ENCODE measurements around the gene TGM2.
A peak's percentile ranks its signal among the peaks of the same experiment; 100 is the strongest.

TGM2 gene

GRCh38 chr20:38159957-38160756 is 4.9 kb downstream of the TGM2 start:
- no peak for DNase-seq

GRCh38 chr20:38159566-38159956 is 5.5 kb downstream of the TGM2 start:
- no peak for DNase-seq

GRCh38 chr20:38158701-38159351 is 6.2 kb downstream of the TGM2 start:
- no peak for DNase-seq

GRCh38 chr20:38157635-38158495 is 7.2 kb downstream of the TGM2 start:
- no peak for DNase-seq

- DNase-seq, result no peak
Measured at GRCh38 chr20:38156888-38157634, 8.0 kb downstream of the TGM2 start.

DNA sequence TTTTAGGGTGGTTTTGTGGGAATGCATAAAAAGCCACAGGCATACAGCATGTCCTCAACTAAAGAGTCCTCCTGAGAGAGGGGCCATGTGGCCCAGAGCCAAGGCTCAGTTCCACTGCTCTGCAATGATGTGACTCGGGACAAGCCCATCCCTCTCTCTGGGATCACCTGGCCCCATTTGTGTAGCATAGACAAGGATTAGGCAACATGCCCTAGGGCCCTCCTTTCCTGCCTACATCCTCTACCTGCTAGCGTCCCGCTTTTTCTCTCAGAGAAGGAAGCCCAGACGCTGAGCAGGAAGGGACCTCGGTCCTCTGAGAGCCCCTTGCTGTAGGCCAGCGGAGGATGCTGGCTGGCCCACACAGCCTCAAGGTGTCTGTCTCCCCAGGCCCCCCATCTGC is 8.8 kb downstream of the TGM2 start:
- DNase-seq, result no peak

DNA sequence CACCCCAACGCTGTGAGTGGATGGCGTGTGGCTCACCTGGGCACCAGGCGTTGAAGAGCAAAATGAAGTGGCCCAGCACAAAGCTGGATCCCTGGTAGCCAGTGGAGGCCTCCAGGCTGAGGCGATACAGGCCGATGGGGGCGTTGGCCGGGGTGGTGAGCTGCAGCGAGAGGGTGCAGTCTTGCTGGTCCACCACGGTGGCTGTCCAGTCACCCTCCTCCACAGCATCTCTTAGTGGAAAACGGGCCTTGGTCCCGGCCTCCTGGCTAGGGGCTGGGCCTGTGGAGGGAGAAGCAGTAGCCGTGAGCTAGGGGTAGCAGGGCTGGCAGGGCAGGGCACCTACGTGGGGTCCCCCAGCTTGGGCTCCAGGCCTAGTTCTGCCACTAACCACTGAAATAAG is 9.3 kb downstream of the TGM2 start:
- DNase-seq, result no peak

DNA sequence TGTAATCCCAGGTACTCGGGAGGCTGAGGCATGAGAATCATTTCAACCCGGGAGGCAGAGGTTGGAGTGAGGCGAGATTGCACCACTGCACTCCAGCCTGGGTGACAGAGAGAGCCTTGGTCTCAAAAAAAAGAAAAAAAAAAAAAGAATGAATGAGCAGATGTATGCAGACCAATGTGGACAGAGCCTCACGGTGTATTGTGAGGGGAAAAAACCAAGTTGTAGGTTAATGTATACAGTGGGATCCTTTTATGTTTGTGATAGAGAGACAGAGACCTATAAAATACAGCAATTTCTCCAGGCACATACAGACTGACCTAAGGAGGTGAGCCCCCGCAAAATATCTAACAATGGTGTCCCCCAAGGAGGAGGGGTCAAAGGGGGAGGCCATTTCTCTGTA is 11.7 kb downstream of the TGM2 start:
- no peak for DNase-seq

DNA sequence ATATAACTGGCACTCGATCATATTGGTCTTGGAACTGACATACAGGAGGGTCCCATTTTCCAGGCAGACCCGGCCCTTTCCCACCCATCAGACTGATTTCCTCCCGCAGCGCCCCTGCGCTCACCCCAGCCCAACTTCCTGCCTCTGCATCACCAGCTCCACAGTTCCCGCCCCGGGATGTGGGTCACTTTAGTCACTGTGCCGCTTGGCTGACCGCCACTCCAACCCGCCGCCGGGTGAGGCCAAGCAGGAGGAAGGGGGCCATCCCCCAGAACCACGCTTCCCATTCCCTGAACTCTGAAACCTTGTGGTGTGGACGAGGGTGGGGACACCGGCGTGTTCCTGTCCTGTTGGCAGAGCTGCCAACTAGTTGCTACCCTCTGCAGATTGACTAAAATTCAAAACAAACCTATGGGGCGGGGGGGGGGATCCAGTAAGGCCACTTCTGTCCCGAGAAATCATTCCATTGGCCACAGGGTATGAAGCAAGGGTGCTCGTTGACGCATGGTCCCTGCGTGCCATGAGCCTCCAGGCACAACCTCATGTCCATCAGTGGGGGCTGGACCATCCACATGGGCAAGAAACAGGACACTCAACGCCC is 12.3 kb downstream of the TGM2 start:
- DNase-seq, result peak; percentile 73 to 80

DNA sequence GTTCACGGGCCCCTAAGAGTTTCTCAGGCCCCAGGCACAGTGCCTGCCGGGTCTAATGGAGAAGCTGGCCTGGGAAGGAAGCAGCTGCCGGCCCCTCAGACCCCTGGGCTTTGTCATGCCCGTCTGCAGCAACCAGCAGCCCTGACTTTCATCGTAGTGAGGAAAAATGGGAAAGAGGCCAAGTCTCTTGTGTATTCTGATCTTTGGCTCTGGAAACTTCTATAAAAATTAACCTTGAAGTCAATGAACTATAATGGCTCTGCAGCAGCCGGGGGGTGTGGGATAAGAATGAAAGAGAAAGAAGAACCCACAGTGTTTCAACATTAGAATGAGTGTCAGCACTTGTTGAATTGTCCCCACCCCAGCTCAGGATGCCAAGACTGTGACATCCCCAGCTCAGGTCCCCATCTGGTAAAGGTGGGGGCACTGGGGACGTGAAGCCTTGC is 12.9 kb downstream of the TGM2 start:
- peak; percentile 74 to 84 for DNase-seq

DNA sequence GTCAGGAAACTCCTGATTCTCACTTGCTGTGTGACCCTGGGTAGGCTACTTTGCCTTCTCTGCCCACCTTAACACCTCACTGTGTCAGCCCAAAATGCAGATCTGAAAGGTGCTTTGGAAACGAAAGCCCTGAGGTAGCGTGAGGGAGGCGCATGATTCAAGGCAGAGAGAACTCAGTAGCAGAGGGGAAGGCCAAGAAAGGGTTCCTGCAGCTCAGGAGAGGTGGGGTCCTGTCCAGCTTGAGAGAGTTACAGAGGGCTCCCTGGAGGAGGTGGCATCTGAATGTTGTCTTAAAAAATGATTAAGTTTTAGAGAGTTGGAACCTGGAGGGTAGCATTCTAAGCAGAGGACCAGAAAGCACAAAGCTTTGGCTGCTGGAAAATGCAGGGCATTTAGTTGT is 13.6 kb downstream of the TGM2 start:
- DNase-seq, result no peak

- no peak for DNase-seq
Measured at GRCh38 chr20:38150335-38151170, 14.5 kb downstream of the TGM2 start.

- peak; percentile 69 to 95 for DNase-seq
Measured at GRCh38 chr20:38148328-38149102, 16.6 kb downstream of the TGM2 start.

- no peak for DNase-seq
Measured at GRCh38 chr20:38147751-38148150, 17.3 kb downstream of the TGM2 start.

DNA sequence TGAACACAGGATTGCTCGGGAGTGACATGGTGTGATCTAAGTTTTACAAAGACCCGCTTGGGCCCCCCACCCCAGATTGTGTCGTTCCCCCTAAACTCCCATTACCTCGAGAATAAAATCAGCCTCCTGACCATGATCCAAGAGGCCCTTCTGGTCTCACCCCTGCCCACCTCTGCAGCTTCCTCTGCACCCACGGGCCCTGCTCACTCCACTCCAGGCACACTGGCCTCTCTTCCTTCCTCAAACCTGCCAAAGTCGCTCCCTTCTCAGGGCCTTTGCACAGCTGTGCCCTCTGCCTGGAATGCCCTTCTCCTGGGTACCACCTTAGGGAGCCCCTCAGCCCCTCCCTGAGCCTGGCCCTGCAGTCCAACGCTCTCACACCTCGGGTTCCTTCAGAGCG is 17.9 kb downstream of the TGM2 start:
- peak; percentile 43 to 77 for DNase-seq

- no peak for DNase-seq
Measured at GRCh38 chr20:38146628-38147027, 18.4 kb downstream of the TGM2 start.

- no peak for DNase-seq
Measured at GRCh38 chr20:38146156-38146555, 18.9 kb downstream of the TGM2 start.

GRCh38 chr20:38145729-38146075 is 19.4 kb downstream of the TGM2 start:
- DNase-seq, result no peak

DNA sequence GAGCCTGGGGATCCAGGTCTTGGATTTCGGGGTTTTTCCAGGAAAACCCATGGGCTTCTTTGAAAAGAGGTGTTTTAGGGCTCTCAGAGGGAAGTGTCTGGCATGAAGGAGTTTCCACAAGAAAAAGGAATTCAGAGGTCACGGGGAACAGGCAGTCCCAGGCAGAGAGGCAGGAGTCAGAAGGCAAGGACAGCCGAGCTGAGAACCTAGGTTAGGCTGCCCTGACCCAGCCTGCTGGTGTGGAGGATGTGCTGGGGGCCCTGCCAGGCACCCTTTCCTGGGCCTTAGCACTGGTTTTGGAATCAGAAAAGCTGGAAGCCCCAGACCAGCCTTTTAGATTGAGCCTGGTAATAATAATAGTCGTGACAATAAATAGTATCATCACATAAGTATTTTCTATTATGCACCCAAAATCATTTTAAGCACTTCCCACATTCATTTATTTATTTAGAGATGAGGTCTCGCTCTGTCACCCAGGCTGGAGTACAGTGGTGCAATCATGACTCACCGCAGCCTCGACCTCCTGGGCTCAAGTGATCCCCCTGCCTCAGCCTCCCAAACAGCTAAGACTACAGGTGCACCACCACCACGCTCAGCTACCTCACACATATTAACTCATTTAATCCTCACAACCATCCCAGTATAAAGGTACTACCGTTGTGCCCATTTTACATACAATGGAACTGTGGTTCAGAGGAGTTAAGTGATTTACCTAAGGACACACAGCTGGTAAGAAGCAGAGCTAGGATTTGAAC is 19.9 kb downstream of the TGM2 start:
- DNase-seq, result peak; percentile 42 to 70

DNA sequence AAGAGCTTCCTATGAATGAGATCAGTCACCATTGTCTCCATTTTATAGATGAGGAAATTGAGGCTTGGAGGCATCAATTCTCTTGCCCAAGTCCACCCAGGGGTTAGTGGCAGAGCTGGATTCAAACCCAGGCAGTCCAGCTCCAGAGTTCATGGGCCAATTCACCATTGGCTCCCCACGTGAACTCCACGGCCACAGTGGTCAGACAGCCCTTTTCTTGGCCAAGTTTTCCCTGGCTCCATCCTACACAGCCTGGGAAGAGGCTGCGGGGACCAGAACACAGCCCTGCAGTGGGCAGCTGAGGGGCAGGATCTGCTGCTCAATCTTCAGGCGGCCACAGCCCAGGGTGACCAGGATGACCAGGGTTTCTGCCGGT is 20.5 kb downstream of the TGM2 start:
- no peak for DNase-seq

Data from inflammatory macrophage treated with lipopolysaccharide for 1 hour (primary cell).